Calu3 (cell line): ENCODE data around the gene FNDC3B. TPM values are rescaled to one million over a fixed set of nuclear protein-coding genes. Genes with fewer than 3 reads are reported as not detected.

ENCODE experiments used
- BruUV-seq: library from RNA; stranded (reverse); fragments of 400-500 nt; replicated peaks from 2 replicates; lab custom pipeline; 2021; lab: Mats Ljungman, UMichigan
- CTCF ChIA-PET: fragments of 300-600 bp; sonication (Branson Sonifier 250); formaldehyde crosslinking; loops from one replicate; lab custom pipeline; 2022; ENCODE audit warnings: antibody characterized with exemption; lab: Charles Lee
- DNase-seq: peaks from one replicate; pipeline ENCODE4 v3.0.0; 2022
- H3K27ac Mint-ChIP-seq: one replicate; pipeline ENCODE4 v1.8.0; 2022; ENCODE audit warnings: mixed read lengths; ENCODE audit not compliant: unreplicated experiment
- H3K27me3 Mint-ChIP-seq: one replicate; pipeline ENCODE4 v1.8.0; 2022; ENCODE audit warnings: mixed read lengths; ENCODE audit not compliant: unreplicated experiment
- H3K36me3 Mint-ChIP-seq: one replicate; pipeline ENCODE4 v1.8.0; 2022; ENCODE audit warnings: mild to moderate bottlenecking, moderate library complexity, mixed read lengths; ENCODE audit not compliant: insufficient read depth, unreplicated experiment
- H3K4me1 Mint-ChIP-seq: one replicate; pipeline ENCODE4 v1.8.0; 2022; ENCODE audit warnings: mild to moderate bottlenecking, low read depth, mixed read lengths; ENCODE audit not compliant: unreplicated experiment
- H3K4me3 Mint-ChIP-seq: one replicate; pipeline ENCODE4 v1.8.0; 2022; ENCODE audit warnings: mild to moderate bottlenecking, low read depth, moderate library complexity, mixed read lengths; ENCODE audit not compliant: unreplicated experiment
- H3K9me3 Mint-ChIP-seq: one replicate; pipeline ENCODE4 v1.8.0; 2022; ENCODE audit warnings: low read depth, mixed read lengths; ENCODE audit not compliant: unreplicated experiment
- CTCF ChIP-seq: fragments of 200-600 bp; IDR thresholded peaks from one replicate; pipeline ENCODE4 v1.8.0; 2022; ENCODE audit warnings: antibody characterized with exemption; ENCODE audit not compliant: unreplicated experiment
- intact Hi-C: fragments of 100-400 bp; cut with micrococcal nuclease; formaldehyde crosslinking; loops from one replicate; pipeline ENCODE4 v1.10.0; 2022; ENCODE audit not compliant: unreplicated experiment
- total RNA-seq: library from RNA; stranded (reverse); gene quantifications from 2 replicates; pipeline ENCODE4 v1.2.3, GENCODE V29; 2022

FNDC3B gene
- total RNA-seq, 1 experiment from 2014 or later, result 453 TPM

- Mint-ChIP-seq H3K9me3 (no peaks in the 10 kb centered on the region), H3K4me3 (no peak overlapping the region), H3K36me3 (peaks cover 92% of the 10 kb centered on the region), H3K4me1 (peaks cover 87% of the 10 kb centered on the region), H3K27me3 (no peaks in the 10 kb centered on the region), H3K27ac (peak overlapping the region; percentile 45)
- no TSS peak for BruUV-seq
- TF ChIP-seq CTCF, result no peak
- CTCF ChIA-PET, result interaction anchor here (0.8 kb wide), 1 partner anchor 67 kb away, joined by 4 read pairs; no protein-coding TSS in a partner anchor
- DNase-seq, result no peak
- intact Hi-C loops, result loop anchor here (2.0 to 5.0 kb wide), 2 partner anchors 13 to 272 kb away; no protein-coding TSS in a partner anchor
Measured at GRCh38 chr3:172060234-172060633, 20.9 kb downstream of the FNDC3B start.

- CTCF ChIA-PET, result interaction anchor here (0.5 to 1.0 kb wide), 4 partner anchors 20 to 110 kb away, joined by 3 to 5 read pairs (median 3); no protein-coding TSS in a partner anchor
- no TSS peak for BruUV-seq
- H3K36me3 Mint-ChIP-seq, result peaks cover 91% of the 10 kb centered on the region
- no peaks in the 10 kb centered on the region for H3K9me3 Mint-ChIP-seq
- peaks cover 87% of the 10 kb centered on the region for H3K4me1 Mint-ChIP-seq
- intact Hi-C loops, result loop anchor here (2.0 to 5.0 kb wide), 2 partner anchors 15 to 271 kb away; no protein-coding TSS in a partner anchor
- H3K27ac Mint-ChIP-seq, result peak overlapping the region; percentile 51
- peak overlapping the region; percentile 39 for H3K4me3 Mint-ChIP-seq
- no peaks in the 10 kb centered on the region for H3K27me3 Mint-ChIP-seq
- DNase-seq, result no peak
- no peak for TF ChIP-seq CTCF
Measured at GRCh38 chr3:172061724-172062184, 22.4 kb downstream of the FNDC3B start.

- DNase-seq, result no peak
- intact Hi-C loops, result loop anchor here (5.0 kb wide), 1 partner anchor 270 kb away; no protein-coding TSS in a partner anchor
- no peaks in the 10 kb centered on the region for H3K27me3 Mint-ChIP-seq
- peak overlapping the region; percentile 51 for H3K27ac Mint-ChIP-seq
- no TSS peak for BruUV-seq
- TF ChIP-seq CTCF, result no peak
- H3K36me3 Mint-ChIP-seq, result peaks cover 89% of the 10 kb centered on the region
- H3K9me3 Mint-ChIP-seq, result no peaks in the 10 kb centered on the region
- H3K4me1 Mint-ChIP-seq, result peaks cover 87% of the 10 kb centered on the region
- CTCF ChIA-PET, result no interaction called here
- H3K4me3 Mint-ChIP-seq, result peak overlapping the region; percentile 39
Measured at GRCh38 chr3:172062761-172063160, 23.4 kb downstream of the FNDC3B start.

- no TSS peak for BruUV-seq
- TF ChIP-seq CTCF, result no peak
- peak overlapping the region; percentile 51 for H3K27ac Mint-ChIP-seq
- intact Hi-C loops, result loop anchor here (5.0 kb wide), 1 partner anchor 269 kb away; no protein-coding TSS in a partner anchor
- DNase-seq, result no peak
- CTCF ChIA-PET, result interaction anchor here (1.1 kb wide), 1 partner anchor 26 kb away, joined by 12 read pairs; no protein-coding TSS in a partner anchor
- H3K4me1 Mint-ChIP-seq, result peaks cover 92% of the 10 kb centered on the region
- H3K27me3 Mint-ChIP-seq, result no peaks in the 10 kb centered on the region
- peaks cover 90% of the 10 kb centered on the region for H3K36me3 Mint-ChIP-seq
- H3K4me3 Mint-ChIP-seq, result peak overlapping the region; percentile 39
- no peaks in the 10 kb centered on the region for H3K9me3 Mint-ChIP-seq
Measured at GRCh38 chr3:172063456-172064432, 24.4 kb downstream of the FNDC3B start.
